ENCODE measurements around the gene REV3L. TPM values are rescaled to one million over a fixed set of nuclear protein-coding genes. Genes with fewer than 3 reads are reported as not detected.

The REV3L gene
- total and polyA plus RNA-seq, 8 donors, result 29.3 to 68.6 (median 57.4) TPM

DNA sequence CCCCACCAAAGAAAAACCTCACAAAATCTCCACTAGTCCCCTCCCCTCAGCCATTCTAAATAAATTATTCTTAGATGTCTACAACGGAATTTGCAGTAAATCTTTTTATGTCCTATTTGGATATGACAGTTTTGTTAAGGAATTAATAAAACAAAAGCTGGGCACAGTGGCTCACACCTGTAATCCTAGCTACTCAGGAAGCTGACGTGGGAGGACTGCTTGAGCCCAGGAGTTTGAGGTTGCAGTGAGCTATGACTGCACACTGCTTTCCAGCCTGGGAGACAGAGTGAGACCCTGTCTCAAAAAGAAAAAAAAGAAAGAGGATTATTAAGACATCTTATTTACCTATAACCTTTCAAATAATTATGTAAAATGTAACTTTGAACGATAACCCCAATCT, 230.3 kb downstream of the REV3L start:
- Histone ChIP-seq H3K9me3 (no peaks in the 10 kb centered on the region), H3K4me1 (no peaks in the 10 kb centered on the region), H3K4me3 (no peak overlapping the region), H3K36me3 (no peaks in the 10 kb centered on the region), H3K27ac (no peak overlapping the region), H3K27me3 (no peaks in the 10 kb centered on the region)
- ATAC-seq, result no peak
- TF ChIP-seq CTCF (IDR thresholded peaks at IDR 0.05), result no peak
- no peak for DNase-seq
- intact Hi-C loops (cut with DNase I), result loop anchor here in 1 of 2 donors (10.0 kb wide), 1 partner anchor 222 kb away; no protein-coding TSS in a partner anchor

GRCh38 chr6:111250791-111251354, 232.1 kb downstream of the REV3L start:
- H3K4me1 ChIP-seq, result no peaks in the 10 kb centered on the region
- no peak overlapping the region for H3K4me3 ChIP-seq
- no peaks in the 10 kb centered on the region for H3K9me3 ChIP-seq
- no peak for ATAC-seq
- H3K27ac ChIP-seq, result no peak overlapping the region
- H3K36me3 ChIP-seq, result no peaks in the 10 kb centered on the region
- intact Hi-C loops (cut with DNase I), result loop anchor here in 1 of 2 donors (10.0 kb wide), 1 partner anchor 224 kb away; no protein-coding TSS in a partner anchor
- TF ChIP-seq CTCF (IDR thresholded peaks at IDR 0.05), result no peak
- H3K27me3 ChIP-seq, result no peaks in the 10 kb centered on the region
- peak in 1 of 4 donors; percentile 37 for DNase-seq

Other genes with a start within 250 kb of the REV3L start
- 10 to 100 TPM; 25.6 to 26.2 TPM for gene TRAF3IP2, start 122.7 kb upstream of the REV3L start, total RNA-seq
- 10 to 100 TPM; 42.5 to 52.2 (median 46.8) TPM for gene TRAF3IP2, start 122.7 kb upstream of the REV3L start, polyA plus RNA-seq (ENCODE audit: insufficient read length in 6 of 6)

All from left lung (tissue), 10 donors.